SK-N-SH (cell line): ENCODE data around the gene CHRNA5. TPM values are rescaled to one million over a fixed set of nuclear protein-coding genes. Genes with fewer than 3 reads are reported as not detected.
A peak's percentile ranks its signal among the peaks of the same experiment; 100 is the strongest.

Source experiments
- CTCF ChIA-PET: fragments of 300-600, 350-600 bp; formaldehyde crosslinking; extraction: SDS; loops from one replicate; lab custom pipeline; 2021; lab: Yijun Ruan, JAX
- POLR2A ChIA-PET: fragments of 350-600 bp; sonication (Branson Sonifier 250); formaldehyde crosslinking; extraction: SDS; loops from one replicate; lab custom pipeline; 2020; ENCODE audit warnings: antibody characterized with exemption, inconsistent platforms; lab: Yijun Ruan, JAX
- DNase-seq: peaks from one replicate; pipeline ENCODE4 v3.0.0; 2012
- H2AFZ ChIP-seq: fragments of 200-600 bp; sonication (generic); 2 replicates; pipeline ENCODE4 v1.8.1; 2016; ENCODE audit warnings: antibody characterized with exemption, mild to moderate bottlenecking, low read depth
- H3F3A ChIP-seq: fragments of 200-600 bp; sonication (generic); replicated peaks from 2 replicates; pipeline ENCODE3; 2016; ENCODE audit warnings: antibody characterized with exemption, mild to moderate bottlenecking; ENCODE audit not compliant: insufficient read depth
- H3K27ac ChIP-seq, 2 experiments: fragments of 200-500 bp in 1 of 2; fragments of 200-600 bp in 1 of 2; sonication (Bioruptor generic) in 1 of 2; sonication (generic), shearing (Covaris generic) in 1 of 2; 2 replicates each; pipeline versions ENCODE4 v1.5.1 to v1.6.1; 2014 to 2016; ENCODE audit warnings: low read depth in 2 of 2, inconsistent platforms in 1 of 2, low read length in 1 of 2, mild to moderate bottlenecking in 1 of 2, mixed read lengths in 1 of 2
- H3K27me3 ChIP-seq: fragments of 200-600 bp; sonication (generic), shearing (Covaris generic); 2 replicates; pipeline ENCODE4 v1.6.1; 2016; ENCODE audit warnings: mixed run types; ENCODE audit not compliant: insufficient read depth
- H3K36me3 ChIP-seq, 2 experiments: fragments of 200-500 bp in 1 of 2; fragments of 200-600 bp in 1 of 2; sonication (Bioruptor generic) in 1 of 2; sonication (generic) in 1 of 2; replicated peaks in 1 of 2; 2 replicates each; pipeline versions ENCODE3 to v1.5.1; 2014 to 2016; ENCODE audit warnings: low read length in 1 of 2, mild to moderate bottlenecking in 1 of 2; ENCODE audit not compliant: insufficient read depth in 2 of 2, control insufficient read depth in 1 of 2
- H3K4me1 ChIP-seq, 2 experiments: fragments of 200-500 bp in 1 of 2; fragments of 200-600 bp in 1 of 2; sonication (Bioruptor generic) in 1 of 2; sonication (generic), shearing (Covaris generic) in 1 of 2; 2 replicates each; pipeline versions ENCODE4 v1.5.1 to v1.6.1; 2014 to 2016; ENCODE audit warnings: low read depth in 1 of 2, low read length in 1 of 2, mixed run types in 1 of 2; ENCODE audit not compliant: insufficient read depth in 2 of 2, control insufficient read depth in 1 of 2
- H3K4me2 ChIP-seq: fragments of 200-600 bp; sonication (generic), shearing (Covaris generic); 2 replicates; pipeline ENCODE4 v1.6.1; 2017; ENCODE audit warnings: mixed run types
- H3K4me3 ChIP-seq, 2 experiments: fragments of 200-500 bp in 1 of 2; fragments of 200-600 bp in 1 of 2; sonication (Bioruptor generic) in 1 of 2; sonication (generic), shearing (Covaris generic) in 1 of 2; 2 replicates each; pipeline versions ENCODE4 v1.5.1 to v1.8.1; 2014 to 2016; ENCODE audit warnings: low read depth in 2 of 2, inconsistent platforms in 1 of 2, low read length in 1 of 2, mild to moderate bottlenecking in 1 of 2, mixed read lengths in 1 of 2, moderate library complexity in 1 of 2
- H3K79me2 ChIP-seq: fragments of 200-600 bp; sonication (generic); 2 replicates; pipeline ENCODE4 v1.8.1; 2017; ENCODE audit warnings: mild to moderate bottlenecking; ENCODE audit not compliant: insufficient read depth
- H3K9ac ChIP-seq: fragments of 200-600 bp; sonication (generic); 2 replicates; pipeline ENCODE4 v1.6.1; 2017; ENCODE audit warnings: mixed run types
- H3K9me2 ChIP-seq: fragments of 200-600 bp; sonication (generic); 2 replicates; pipeline ENCODE4 v1.6.1; 2017; ENCODE audit warnings: mixed run types
- H3K9me3 ChIP-seq: fragments of 200-600 bp; sonication (generic); 2 replicates; pipeline ENCODE4 v1.6.1; 2017; ENCODE audit warnings: mixed run types, mild to moderate bottlenecking, moderate library complexity
- H4K20me1 ChIP-seq: fragments of 200-600 bp; sonication (generic); 2 replicates; pipeline ENCODE4 v1.6.1; 2017; ENCODE audit warnings: mild to moderate bottlenecking, mixed run types; ENCODE audit not compliant: insufficient read depth
- CHD2 ChIP-seq: fragments of 150-350 bp; IDR thresholded peaks from 2 replicates; pipeline ENCODE4 v1.6.1; 2018; ENCODE audit warnings: low read length; ENCODE audit not compliant: partially characterized antibody
- FOXJ3 ChIP-seq: sonication (generic); formaldehyde crosslinking; IDR thresholded peaks from 2 replicates; pipeline ENCODE4 v1.5.1; 2020; ENCODE audit warnings: mild to moderate bottlenecking, missing genetic modification reagents
- FOXM1 ChIP-seq: IDR thresholded peaks from 2 replicates; pipeline ENCODE4 v1.4.0; 2012; ENCODE audit warnings: low read depth, mild to moderate bottlenecking
- GABPA ChIP-seq: IDR thresholded peaks from 2 replicates; pipeline ENCODE4 v1.4.0; 2012; ENCODE audit warnings: low read depth, mild to moderate bottlenecking
- GATA2 ChIP-seq: sonication (generic); formaldehyde crosslinking; IDR thresholded peaks from 2 replicates; pipeline ENCODE4 v1.5.0; 2020; ENCODE audit warnings: mild to moderate bottlenecking, missing genetic modification reagents
- POLR2AphosphoS5 ChIP-seq: IDR thresholded peaks from 2 replicates; pipeline ENCODE4 v1.6.1; 2012; ENCODE audit warnings: low read depth, low read length
- RCOR1 ChIP-seq: fragments of 150-350 bp; IDR thresholded peaks from 2 replicates; pipeline ENCODE4 v1.6.1; 2017; ENCODE audit warnings: antibody characterized with exemption, low read length
- SIN3A ChIP-seq: IDR thresholded peaks from 2 replicates; pipeline ENCODE4 v1.6.1; 2012; ENCODE audit warnings: low read depth, mild to moderate bottlenecking, low read length, moderate library complexity, borderline replicate concordance
- TCF12 ChIP-seq: IDR thresholded peaks from 2 replicates; pipeline ENCODE4 v1.4.0; 2012
- TEAD4 ChIP-seq: IDR thresholded peaks from 2 replicates; pipeline ENCODE4 v1.4.0; 2012; ENCODE audit warnings: mild to moderate bottlenecking, borderline replicate concordance; ENCODE audit not compliant: insufficient read depth
- WGBS: methylation state at CpG from one replicate; pipeline ENCODE4 v1.1.6; 2017; ENCODE audit warnings: low lambda C conversion rate; 5-methylcytosine and 5-hydroxymethylcytosine counted together
- polyA plus RNA-seq, 3 experiments: library from polyadenylated mRNA; depleted of rRNA; stranded (reverse); fragments of >200 nt; gene quantifications; 2 replicates each; pipeline ENCODE4 v1.2.3, GENCODE V29; 2012
- TF ChIP-seq, protein P1 (sequence below): IDR thresholded peaks from 2 replicates; pipeline ENCODE4 v1.6.1; 2012; ENCODE audit warnings: mild to moderate bottlenecking, low read depth, low read length, moderate library complexity
- TF ChIP-seq, protein P2 (sequence below): fragments of 150-350 bp; IDR thresholded peaks from 2 replicates; pipeline ENCODE4 v1.6.1; 2017; ENCODE audit warnings: antibody characterized with exemption, low read length, low read depth, borderline replicate concordance
- TF ChIP-seq, protein P3 (sequence below): IDR thresholded peaks from 2 replicates; pipeline ENCODE4; 2012
- TF ChIP-seq, protein P4 (sequence below): IDR thresholded peaks from 2 replicates; pipeline ENCODE4 v1.4.0; 2012; ENCODE audit warnings: low read depth
- TF ChIP-seq, protein P5 (sequence below): IDR thresholded peaks from 2 replicates; pipeline ENCODE4 v1.4.0; 2012; ENCODE audit warnings: low read depth, borderline replicate concordance

The CHRNA5 gene
- polyA plus RNA-seq, 1 of the 3 experiments (the other 2 are of a cell fraction), result 5.5 TPM

DNA sequence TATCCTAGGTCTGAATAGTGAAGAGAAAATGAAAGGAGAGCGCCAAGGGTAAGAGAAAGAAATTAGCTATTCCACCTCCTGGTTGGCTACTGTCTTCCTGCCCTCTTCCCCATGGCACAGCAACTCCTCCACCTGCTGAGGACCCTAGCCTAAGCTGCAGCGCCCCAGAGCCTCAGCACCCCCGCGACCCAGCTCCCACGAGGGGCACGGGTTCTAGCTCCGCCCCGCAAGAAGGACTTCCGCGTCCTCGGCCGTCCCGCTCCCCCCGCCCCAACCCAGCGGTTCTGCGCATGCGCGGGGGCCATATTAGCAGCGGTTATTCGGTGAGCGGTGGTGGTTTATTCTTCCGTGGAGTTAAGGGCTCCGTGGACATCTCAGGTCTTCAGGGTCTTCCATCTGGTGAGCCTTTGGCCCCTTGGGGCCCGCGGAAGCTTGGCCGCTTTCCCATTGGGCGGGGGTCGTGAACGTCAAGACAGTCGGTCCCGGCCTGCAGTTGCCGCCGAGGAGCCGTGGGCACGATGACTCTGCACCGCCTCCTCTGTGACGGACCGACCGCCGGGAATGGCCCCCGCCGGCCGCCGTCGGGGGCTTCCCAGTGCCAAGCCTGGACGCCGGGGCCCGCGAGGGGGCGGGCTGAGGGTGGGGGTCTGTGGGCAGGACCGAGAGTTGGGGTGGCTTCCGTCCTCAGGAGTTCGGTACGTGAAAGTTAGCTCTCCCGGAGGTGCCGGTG lies 25.0 kb upstream of the CHRNA5 start, which contains the start of gene PSMA4 (continued):
- TF ChIP-seq, protein P1, sequence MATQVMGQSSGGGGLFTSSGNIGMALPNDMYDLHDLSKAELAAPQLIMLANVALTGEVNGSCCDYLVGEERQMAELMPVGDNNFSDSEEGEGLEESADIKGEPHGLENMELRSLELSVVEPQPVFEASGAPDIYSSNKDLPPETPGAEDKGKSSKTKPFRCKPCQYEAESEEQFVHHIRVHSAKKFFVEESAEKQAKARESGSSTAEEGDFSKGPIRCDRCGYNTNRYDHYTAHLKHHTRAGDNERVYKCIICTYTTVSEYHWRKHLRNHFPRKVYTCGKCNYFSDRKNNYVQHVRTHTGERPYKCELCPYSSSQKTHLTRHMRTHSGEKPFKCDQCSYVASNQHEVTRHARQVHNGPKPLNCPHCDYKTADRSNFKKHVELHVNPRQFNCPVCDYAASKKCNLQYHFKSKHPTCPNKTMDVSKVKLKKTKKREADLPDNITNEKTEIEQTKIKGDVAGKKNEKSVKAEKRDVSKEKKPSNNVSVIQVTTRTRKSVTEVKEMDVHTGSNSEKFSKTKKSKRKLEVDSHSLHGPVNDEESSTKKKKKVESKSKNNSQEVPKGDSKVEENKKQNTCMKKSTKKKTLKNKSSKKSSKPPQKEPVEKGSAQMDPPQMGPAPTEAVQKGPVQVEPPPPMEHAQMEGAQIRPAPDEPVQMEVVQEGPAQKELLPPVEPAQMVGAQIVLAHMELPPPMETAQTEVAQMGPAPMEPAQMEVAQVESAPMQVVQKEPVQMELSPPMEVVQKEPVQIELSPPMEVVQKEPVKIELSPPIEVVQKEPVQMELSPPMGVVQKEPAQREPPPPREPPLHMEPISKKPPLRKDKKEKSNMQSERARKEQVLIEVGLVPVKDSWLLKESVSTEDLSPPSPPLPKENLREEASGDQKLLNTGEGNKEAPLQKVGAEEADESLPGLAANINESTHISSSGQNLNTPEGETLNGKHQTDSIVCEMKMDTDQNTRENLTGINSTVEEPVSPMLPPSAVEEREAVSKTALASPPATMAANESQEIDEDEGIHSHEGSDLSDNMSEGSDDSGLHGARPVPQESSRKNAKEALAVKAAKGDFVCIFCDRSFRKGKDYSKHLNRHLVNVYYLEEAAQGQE, result 0 out of 2 replicates have a peak, but pooled peaks have one; percentile 3

DNA sequence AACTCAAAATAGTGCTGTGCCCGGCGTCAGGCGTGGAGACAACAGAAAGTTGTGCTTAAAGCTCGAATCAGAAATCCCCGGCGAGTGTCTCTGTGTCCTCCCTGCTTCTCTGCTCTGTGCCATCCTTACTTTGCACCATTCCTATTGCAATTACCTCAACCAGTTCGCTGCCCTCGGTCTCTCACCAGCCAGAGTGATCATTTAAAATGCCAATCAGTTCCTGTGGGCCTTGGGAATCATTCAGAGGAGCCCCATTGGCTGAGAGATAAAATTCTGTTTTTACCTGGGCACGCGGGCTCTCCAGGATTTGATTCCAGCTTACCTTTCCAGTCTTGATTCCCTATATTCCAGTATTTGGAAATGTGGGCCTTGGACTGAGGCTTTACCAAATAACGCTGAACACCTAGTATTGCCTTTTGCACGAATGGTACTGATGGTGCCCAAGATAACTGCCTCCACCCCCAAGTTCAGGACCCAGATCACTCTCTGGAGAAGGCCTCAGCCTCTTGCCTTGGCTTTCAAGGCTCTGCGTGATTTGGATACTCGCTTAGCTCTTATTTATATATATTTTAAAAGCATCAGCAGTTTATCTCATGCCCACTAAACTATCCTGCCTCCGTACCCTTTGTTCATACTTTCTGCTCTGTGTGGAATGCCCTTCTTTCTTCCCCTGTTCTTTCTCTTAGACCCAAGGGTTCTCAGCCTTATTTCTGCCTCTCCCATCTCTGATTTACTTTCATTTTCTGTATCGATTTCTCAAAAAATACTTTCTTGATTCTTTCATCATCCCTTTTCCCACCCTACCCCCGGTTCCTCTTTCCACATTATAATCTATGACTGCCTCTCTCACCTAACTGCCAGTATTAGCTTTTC lies 24.2 kb upstream of the CHRNA5 start:
- Histone ChIP-seq H3F3A (no peaks in the 10 kb centered on the region), H4K20me1 (no peaks in the 10 kb centered on the region), H3K9me3 (no peaks in the 10 kb centered on the region), H2AFZ (peak overlapping the region; percentile 93; the same call in 1 of the 2 replicates), H3K4me2 (peak overlapping the region; percentile 83), H3K4me1 (peaks cover 4 to 5% of the 10 kb centered on the region in 2 experiments; a peak in 2 of 4 replicates), H3K79me2 (peaks cover 37% of the 10 kb centered on the region), H3K9me2 (no peaks in the 10 kb centered on the region), H3K36me3 (peaks cover 31 to 43% of the 10 kb centered on the region in 2 experiments), H3K27me3 (no peaks in the 10 kb centered on the region), H3K4me3 (peak overlapping the region; percentile 81 to 83), H3K9ac (peak overlapping the region; percentile 86), H3K27ac (peak overlapping the region; percentile 92 to 97)
- WGBS, result 2% methylated on average over 14 of the region's 17 CpGs
- POLR2A ChIA-PET, result interaction anchor here (1.0 to 1.7 kb wide), 5 partner anchors 9 to 102 kb away, joined by 3 to 17 read pairs (median 4); partner anchors contain the start of gene CHRNA5
- peak; percentile 23 for DNase-seq
- CTCF ChIA-PET, result interaction anchor here (0.6 to 2.2 kb wide), 8 partner anchors 8 to 210 kb away, joined by 3 to 7 read pairs (median 4); no protein-coding TSS in a partner anchor
- TF ChIP-seq, protein P1, result no peak
- TF ChIP-seq, protein P2, sequence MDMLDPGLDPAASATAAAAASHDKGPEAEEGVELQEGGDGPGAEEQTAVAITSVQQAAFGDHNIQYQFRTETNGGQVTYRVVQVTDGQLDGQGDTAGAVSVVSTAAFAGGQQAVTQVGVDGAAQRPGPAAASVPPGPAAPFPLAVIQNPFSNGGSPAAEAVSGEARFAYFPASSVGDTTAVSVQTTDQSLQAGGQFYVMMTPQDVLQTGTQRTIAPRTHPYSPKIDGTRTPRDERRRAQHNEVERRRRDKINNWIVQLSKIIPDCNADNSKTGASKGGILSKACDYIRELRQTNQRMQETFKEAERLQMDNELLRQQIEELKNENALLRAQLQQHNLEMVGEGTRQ, result no peak
- TF ChIP-seq GATA2 (CRISPR knock-in tag) (no peak), GABPA (no peak), SIN3A (no peak), TEAD4 (no peak), FOXJ3 (CRISPR knock-in tag) (no peak), CHD2 (no peak), RCOR1 (no peak), TCF12 (no peak), FOXM1 (no peak), POLR2AphosphoS5 (no peak)
- TF ChIP-seq, protein P3, sequence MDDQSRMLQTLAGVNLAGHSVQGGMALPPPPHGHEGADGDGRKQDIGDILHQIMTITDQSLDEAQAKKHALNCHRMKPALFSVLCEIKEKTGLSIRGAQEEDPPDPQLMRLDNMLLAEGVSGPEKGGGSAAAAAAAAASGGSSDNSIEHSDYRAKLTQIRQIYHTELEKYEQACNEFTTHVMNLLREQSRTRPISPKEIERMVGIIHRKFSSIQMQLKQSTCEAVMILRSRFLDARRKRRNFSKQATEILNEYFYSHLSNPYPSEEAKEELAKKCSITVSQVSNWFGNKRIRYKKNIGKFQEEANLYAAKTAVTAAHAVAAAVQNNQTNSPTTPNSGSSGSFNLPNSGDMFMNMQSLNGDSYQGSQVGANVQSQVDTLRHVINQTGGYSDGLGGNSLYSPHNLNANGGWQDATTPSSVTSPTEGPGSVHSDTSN, result no peak
- TF ChIP-seq, protein P4, sequence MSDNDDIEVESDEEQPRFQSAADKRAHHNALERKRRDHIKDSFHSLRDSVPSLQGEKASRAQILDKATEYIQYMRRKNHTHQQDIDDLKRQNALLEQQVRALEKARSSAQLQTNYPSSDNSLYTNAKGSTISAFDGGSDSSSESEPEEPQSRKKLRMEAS, result no peak
- TF ChIP-seq, protein P5, sequence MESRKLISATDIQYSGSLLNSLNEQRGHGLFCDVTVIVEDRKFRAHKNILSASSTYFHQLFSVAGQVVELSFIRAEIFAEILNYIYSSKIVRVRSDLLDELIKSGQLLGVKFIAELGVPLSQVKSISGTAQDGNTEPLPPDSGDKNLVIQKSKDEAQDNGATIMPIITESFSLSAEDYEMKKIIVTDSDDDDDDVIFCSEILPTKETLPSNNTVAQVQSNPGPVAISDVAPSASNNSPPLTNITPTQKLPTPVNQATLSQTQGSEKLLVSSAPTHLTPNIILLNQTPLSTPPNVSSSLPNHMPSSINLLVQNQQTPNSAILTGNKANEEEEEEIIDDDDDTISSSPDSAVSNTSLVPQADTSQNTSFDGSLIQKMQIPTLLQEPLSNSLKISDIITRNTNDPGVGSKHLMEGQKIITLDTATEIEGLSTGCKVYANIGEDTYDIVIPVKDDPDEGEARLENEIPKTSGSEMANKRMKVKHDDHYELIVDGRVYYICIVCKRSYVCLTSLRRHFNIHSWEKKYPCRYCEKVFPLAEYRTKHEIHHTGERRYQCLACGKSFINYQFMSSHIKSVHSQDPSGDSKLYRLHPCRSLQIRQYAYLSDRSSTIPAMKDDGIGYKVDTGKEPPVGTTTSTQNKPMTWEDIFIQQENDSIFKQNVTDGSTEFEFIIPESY, result no peak
